ENCODE results near the gene HERC3. TPM values are rescaled to one million over a fixed set of nuclear protein-coding genes. Genes with fewer than 3 reads are reported as not detected.

HERC3 gene
- total RNA-seq, 1 donor from 2014 or later, result 8.5 TPM

DNA sequence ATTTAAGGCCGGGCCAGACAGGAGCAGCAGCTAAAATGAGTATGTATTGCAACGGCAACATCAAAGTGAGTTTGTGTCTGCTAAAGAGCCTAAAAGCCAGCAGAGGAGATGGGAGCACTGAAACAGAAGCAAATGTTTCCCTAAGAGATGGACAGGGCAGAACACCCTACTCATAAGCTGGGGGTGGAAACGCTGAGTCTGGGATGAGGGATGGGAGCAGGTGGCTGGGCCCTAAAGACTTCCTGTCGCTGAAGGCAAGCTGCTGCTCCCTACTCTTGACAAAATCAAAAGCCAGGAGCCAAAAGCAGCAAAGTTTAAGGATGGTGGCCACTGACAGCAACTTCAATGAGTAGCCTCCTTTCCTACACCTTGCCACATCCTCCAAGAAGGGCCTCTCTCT lies 145.9 kb downstream of the HERC3 start:
- no peaks in the 10 kb centered on the region for H4K20me1 ChIP-seq (ENCODE audit: insufficient read depth, low read length)
- H3K27ac Mint-ChIP-seq (ENCODE audit: unreplicated experiment), result no peak overlapping the region
- no peaks in the 10 kb centered on the region for H3K36me3 ChIP-seq (ENCODE audit: insufficient read depth, low read length)
- no peaks in the 10 kb centered on the region for H3K27me3 Mint-ChIP-seq (ENCODE audit: low read depth, unreplicated experiment)
- H3K27ac ChIP-seq (ENCODE audit: low read depth, low read length), result no peak overlapping the region
- FAIRE-seq (no peak), DNase-seq (ENCODE audit: low read depth) (no peak)
- no peaks in the 10 kb centered on the region for H3K9me3 ChIP-seq (ENCODE audit: insufficient read depth, low read depth, low read length)
- H3K4me3 ChIP-seq (ENCODE audit: insufficient read depth, low read depth, low read length), result no peak overlapping the region
- peaks cover 15% of the 10 kb centered on the region for H3K4me1 Mint-ChIP-seq (ENCODE audit: low read depth, unreplicated experiment)
- peaks cover 3% of the 10 kb centered on the region for H3K4me1 ChIP-seq (ENCODE audit: insufficient read depth, low read length)
- H3K79me2 ChIP-seq (ENCODE audit: insufficient read depth, low read length), result no peaks in the 10 kb centered on the region
- no peaks in the 10 kb centered on the region for H3K27me3 ChIP-seq (ENCODE audit: insufficient read depth, low read length)
- H3K36me3 Mint-ChIP-seq (ENCODE audit: low read depth, unreplicated experiment), result peaks cover 3% of the 10 kb centered on the region
- TF ChIP-seq, protein P1, sequence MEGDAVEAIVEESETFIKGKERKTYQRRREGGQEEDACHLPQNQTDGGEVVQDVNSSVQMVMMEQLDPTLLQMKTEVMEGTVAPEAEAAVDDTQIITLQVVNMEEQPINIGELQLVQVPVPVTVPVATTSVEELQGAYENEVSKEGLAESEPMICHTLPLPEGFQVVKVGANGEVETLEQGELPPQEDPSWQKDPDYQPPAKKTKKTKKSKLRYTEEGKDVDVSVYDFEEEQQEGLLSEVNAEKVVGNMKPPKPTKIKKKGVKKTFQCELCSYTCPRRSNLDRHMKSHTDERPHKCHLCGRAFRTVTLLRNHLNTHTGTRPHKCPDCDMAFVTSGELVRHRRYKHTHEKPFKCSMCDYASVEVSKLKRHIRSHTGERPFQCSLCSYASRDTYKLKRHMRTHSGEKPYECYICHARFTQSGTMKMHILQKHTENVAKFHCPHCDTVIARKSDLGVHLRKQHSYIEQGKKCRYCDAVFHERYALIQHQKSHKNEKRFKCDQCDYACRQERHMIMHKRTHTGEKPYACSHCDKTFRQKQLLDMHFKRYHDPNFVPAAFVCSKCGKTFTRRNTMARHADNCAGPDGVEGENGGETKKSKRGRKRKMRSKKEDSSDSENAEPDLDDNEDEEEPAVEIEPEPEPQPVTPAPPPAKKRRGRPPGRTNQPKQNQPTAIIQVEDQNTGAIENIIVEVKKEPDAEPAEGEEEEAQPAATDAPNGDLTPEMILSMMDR (IDR thresholded peaks at IDR 0.05; ENCODE audit: insufficient read depth, low read depth, low read length), result no peak
- TF ChIP-seq EZH2 (IDR thresholded peaks at IDR 0.05; ENCODE audit: insufficient read depth, low read length), result no peak
- H3K4me2 ChIP-seq (ENCODE audit: low read length), result no peak overlapping the region
- H3K4me3 Mint-ChIP-seq (ENCODE audit: unreplicated experiment), result no peak overlapping the region
- H2AFZ ChIP-seq (ENCODE audit: low read depth, low read length), result no peak overlapping the region
- no peak overlapping the region for H3K9ac ChIP-seq (ENCODE audit: low read length)
- no peaks in the 10 kb centered on the region for H3K9me3 Mint-ChIP-seq (ENCODE audit: unreplicated experiment)

DNA sequence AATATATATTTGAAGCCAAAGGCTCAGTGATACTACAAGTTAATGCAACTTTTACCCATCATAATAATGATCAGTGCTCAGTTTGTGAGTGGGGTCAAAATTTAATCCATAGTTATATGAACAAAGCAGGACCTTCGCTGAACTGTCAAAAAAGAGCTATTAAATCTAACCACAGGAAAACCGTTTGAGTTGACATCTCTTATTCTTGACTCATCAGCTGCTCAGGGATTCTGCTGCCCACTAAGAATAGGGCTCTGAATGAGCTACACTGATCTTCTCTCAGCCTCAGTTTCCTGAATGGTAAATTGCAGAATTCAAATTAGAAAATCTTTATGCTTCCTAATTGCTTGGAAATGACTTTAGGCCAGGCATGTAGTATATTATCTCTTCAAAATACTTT lies 150.3 kb downstream of the HERC3 start:
- peak; percentile 36 for DNase-seq (ENCODE audit: low read depth)
- FAIRE-seq, result no peak
- Histone ChIP-seq H3K79me2 (ENCODE audit: insufficient read depth, low read length) (no peaks in the 10 kb centered on the region), H3K4me2 (ENCODE audit: low read length) (no peak overlapping the region), H3K4me1 (ENCODE audit: insufficient read depth, low read length) (peaks cover 15% of the 10 kb centered on the region), H3K27me3 (ENCODE audit: insufficient read depth, low read length) (no peaks in the 10 kb centered on the region), H3K9me3 (ENCODE audit: insufficient read depth, low read depth, low read length) (no peaks in the 10 kb centered on the region), H2AFZ (ENCODE audit: low read depth, low read length) (no peak overlapping the region), H3K9ac (ENCODE audit: low read length) (no peak overlapping the region), H3K27ac (ENCODE audit: low read depth, low read length) (no peak overlapping the region), H4K20me1 (ENCODE audit: insufficient read depth, low read length) (no peaks in the 10 kb centered on the region), H3K4me3 (ENCODE audit: insufficient read depth, low read depth, low read length) (no peak overlapping the region), H3K36me3 (ENCODE audit: insufficient read depth, low read length) (peaks cover 6% of the 10 kb centered on the region)
- H3K36me3 Mint-ChIP-seq (ENCODE audit: low read depth, unreplicated experiment), result peaks cover 6% of the 10 kb centered on the region
- H3K4me3 Mint-ChIP-seq (ENCODE audit: unreplicated experiment), result no peak overlapping the region
- no peak for TF ChIP-seq EZH2 (IDR thresholded peaks at IDR 0.05; ENCODE audit: insufficient read depth, low read length)
- TF ChIP-seq, protein P1 (IDR thresholded peaks at IDR 0.05; ENCODE audit: insufficient read depth, low read depth, low read length), result no peak
- no peaks in the 10 kb centered on the region for H3K27me3 Mint-ChIP-seq (ENCODE audit: low read depth, unreplicated experiment)
- H3K4me1 Mint-ChIP-seq (ENCODE audit: low read depth, unreplicated experiment), result peaks cover 32% of the 10 kb centered on the region
- H3K9me3 Mint-ChIP-seq (ENCODE audit: unreplicated experiment), result no peaks in the 10 kb centered on the region
- H3K27ac Mint-ChIP-seq (ENCODE audit: unreplicated experiment), result peak overlapping the region; percentile 90

DNA sequence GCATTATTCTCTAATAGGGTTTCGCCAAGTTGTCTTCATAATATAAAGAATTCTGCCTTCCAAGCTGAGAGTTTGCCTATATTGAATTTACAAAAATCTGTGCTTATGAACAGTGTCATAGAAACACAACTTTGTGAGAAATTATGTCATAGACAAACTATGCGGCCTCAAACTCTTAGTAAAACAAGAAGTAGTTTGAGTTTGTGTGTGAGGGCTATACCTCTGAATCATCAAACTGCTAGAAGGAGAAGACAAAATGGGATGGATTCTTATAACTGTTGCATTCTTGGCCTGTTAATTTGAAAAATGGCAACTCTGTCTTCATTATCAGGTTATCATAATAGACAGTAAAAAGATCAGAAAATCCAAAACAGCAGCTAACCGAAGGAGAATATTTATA lies 151.4 kb downstream of the HERC3 start:
- peaks cover 29% of the 10 kb centered on the region for H3K4me1 Mint-ChIP-seq (ENCODE audit: low read depth, unreplicated experiment)
- Histone ChIP-seq H3K9ac (ENCODE audit: low read length) (peak overlapping the region; percentile 38), H3K27ac (ENCODE audit: low read depth, low read length) (peak overlapping the region; percentile 83), H3K36me3 (ENCODE audit: insufficient read depth, low read length) (peaks cover 10% of the 10 kb centered on the region), H2AFZ (ENCODE audit: low read depth, low read length) (no peak overlapping the region), H3K4me2 (ENCODE audit: low read length) (peak overlapping the region; percentile 40), H3K9me3 (ENCODE audit: insufficient read depth, low read depth, low read length) (no peaks in the 10 kb centered on the region), H3K4me1 (ENCODE audit: insufficient read depth, low read length) (peaks cover 15% of the 10 kb centered on the region), H3K27me3 (ENCODE audit: insufficient read depth, low read length) (no peaks in the 10 kb centered on the region), H3K4me3 (ENCODE audit: insufficient read depth, low read depth, low read length) (no peak overlapping the region), H3K79me2 (ENCODE audit: insufficient read depth, low read length) (no peaks in the 10 kb centered on the region), H4K20me1 (ENCODE audit: insufficient read depth, low read length) (no peaks in the 10 kb centered on the region)
- H3K4me3 Mint-ChIP-seq (ENCODE audit: unreplicated experiment), result no peak overlapping the region
- no peaks in the 10 kb centered on the region for H3K27me3 Mint-ChIP-seq (ENCODE audit: low read depth, unreplicated experiment)
- peaks cover 12% of the 10 kb centered on the region for H3K36me3 Mint-ChIP-seq (ENCODE audit: low read depth, unreplicated experiment)
- DNase-seq (ENCODE audit: low read depth), result peak; percentile 93
- TF ChIP-seq, protein P1 (IDR thresholded peaks at IDR 0.05; ENCODE audit: insufficient read depth, low read depth, low read length), result no peak
- TF ChIP-seq EZH2 (IDR thresholded peaks at IDR 0.05; ENCODE audit: insufficient read depth, low read length), result no peak
- peak; percentile 84 for FAIRE-seq
- peak overlapping the region; percentile 90 for H3K27ac Mint-ChIP-seq (ENCODE audit: unreplicated experiment)
- H3K9me3 Mint-ChIP-seq (ENCODE audit: unreplicated experiment), result no peaks in the 10 kb centered on the region
